Body of pancreas (tissue), 4 donors: ENCODE data around the gene PACRG.

ENCODE experiments used
- POLR2A ChIP-seq, 3 donors: fragments of 450-650 bp; IDR thresholded peaks; one replicate each; pipeline ENCODE4 v1.6.1; 2016; ENCODE audit warnings: antibody characterized with exemption in 3 of 3, mild to moderate bottlenecking in 2 of 3
- TF ChIP-seq, protein P1 (sequence below), 7 experiments: fragments of 450-650 bp in 4 of 7; fragments of 200-600 bp in 3 of 7; sonication (generic) in 3 of 7; IDR thresholded peaks; one replicate each; pipeline ENCODE4 v1.5.1; 2016 to 2019; ENCODE audit warnings: antibody characterized with exemption in 7 of 7

DNA sequence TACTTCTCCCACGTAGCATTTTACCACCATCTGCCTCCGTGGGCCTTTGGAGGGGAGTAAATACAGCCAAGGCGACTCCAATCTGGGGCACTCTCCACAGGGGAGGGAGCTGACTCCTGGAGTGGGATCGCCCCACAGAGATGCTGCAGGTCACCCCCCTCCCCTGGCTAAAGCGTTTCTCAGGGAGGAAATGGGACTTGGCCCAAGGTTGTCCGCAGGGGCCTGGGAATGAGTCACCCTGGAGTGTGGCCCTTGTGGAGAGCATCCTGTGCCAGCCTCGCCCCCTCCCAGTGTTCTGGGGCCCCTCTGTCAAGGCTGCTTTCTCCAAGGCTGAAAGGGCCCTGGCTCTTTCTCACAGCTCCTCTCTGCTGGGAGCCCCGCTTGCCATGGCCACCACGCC, 602.2 kb downstream of the PACRG start:
- TF ChIP-seq, protein P1, sequence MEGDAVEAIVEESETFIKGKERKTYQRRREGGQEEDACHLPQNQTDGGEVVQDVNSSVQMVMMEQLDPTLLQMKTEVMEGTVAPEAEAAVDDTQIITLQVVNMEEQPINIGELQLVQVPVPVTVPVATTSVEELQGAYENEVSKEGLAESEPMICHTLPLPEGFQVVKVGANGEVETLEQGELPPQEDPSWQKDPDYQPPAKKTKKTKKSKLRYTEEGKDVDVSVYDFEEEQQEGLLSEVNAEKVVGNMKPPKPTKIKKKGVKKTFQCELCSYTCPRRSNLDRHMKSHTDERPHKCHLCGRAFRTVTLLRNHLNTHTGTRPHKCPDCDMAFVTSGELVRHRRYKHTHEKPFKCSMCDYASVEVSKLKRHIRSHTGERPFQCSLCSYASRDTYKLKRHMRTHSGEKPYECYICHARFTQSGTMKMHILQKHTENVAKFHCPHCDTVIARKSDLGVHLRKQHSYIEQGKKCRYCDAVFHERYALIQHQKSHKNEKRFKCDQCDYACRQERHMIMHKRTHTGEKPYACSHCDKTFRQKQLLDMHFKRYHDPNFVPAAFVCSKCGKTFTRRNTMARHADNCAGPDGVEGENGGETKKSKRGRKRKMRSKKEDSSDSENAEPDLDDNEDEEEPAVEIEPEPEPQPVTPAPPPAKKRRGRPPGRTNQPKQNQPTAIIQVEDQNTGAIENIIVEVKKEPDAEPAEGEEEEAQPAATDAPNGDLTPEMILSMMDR (IDR thresholded peaks at IDR 0.05), result no peak
- TF ChIP-seq POLR2A (IDR thresholded peaks at IDR 0.05), result no peak
